K562 (cell line): ENCODE data around the gene PNPLA8. TPM values are rescaled to one million over a fixed set of nuclear protein-coding genes. Genes with fewer than 3 reads are reported as not detected.

Experiments
- ATAC-seq: fragments of 200-7000 bp; cut with Tn5 transposase; 3 replicates; pipeline ENCODE4 v1.9.1; 2020; ENCODE audit warnings: moderate library complexity
- BruUV-seq: library from RNA; stranded (reverse); fragments of 400-500 nt; replicated peaks from 2 replicates; lab custom pipeline; 2021; lab: Mats Ljungman, UMichigan
- CTCF ChIA-PET: fragments of 300-600 bp; formaldehyde crosslinking; extraction: SDS; loops from one replicate; lab custom pipeline; 2021; ENCODE audit warnings: low intra/inter-chr PET ratio; lab: Yijun Ruan, JAX
- POLR2A ChIA-PET: fragments of 300-600, 350-650 bp; sonication (Branson Sonifier 250); formaldehyde crosslinking; extraction: SDS; loops from one replicate; lab custom pipeline; 2021; ENCODE audit warnings: antibody characterized with exemption, inconsistent platforms; lab: Yijun Ruan, JAX
- DNase-seq, 4 experiments: peaks; one replicate each; pipeline versions ENCODE4 v3.0.0 to v3.0.0-alpha.2; 2011 to 2018; ENCODE audit warnings: low spot score in 3 of 4, mixed read lengths in 3 of 4; ENCODE audit errors: extremely low read depth in 1 of 4
- FAIRE-seq: peaks from 2 replicates; lab custom pipeline; 2011; peaks lifted over from hg19 to GRCh38; lab: Jason Lieb, UNC
- H2AFZ ChIP-seq: 2 replicates; pipeline ENCODE4 v1.6.0; 2011; ENCODE audit warnings: low read depth, low read length, control low read depth, inconsistent platforms
- H3K27ac ChIP-seq: fragments of 200-600 bp; 3 replicates; pipeline ENCODE4 v1.8.0; 2011; ENCODE audit warnings: low read depth, mild to moderate bottlenecking, control low read depth, inconsistent platforms, low read length, moderate library complexity, mixed read lengths; ENCODE audit errors: extremely low read depth
- H3K27me3 ChIP-seq, 2 experiments: fragments of 300-600 bp in 1 of 2; 2 replicates in 1 of 2; 3 replicates in 1 of 2; pipeline versions ENCODE4 v1.6.0 to v1.8.0; 2011; ENCODE audit warnings: inconsistent platforms in 2 of 2, low read length in 2 of 2, mild to moderate bottlenecking in 1 of 2, mixed read lengths in 1 of 2, moderate library complexity in 1 of 2; ENCODE audit not compliant: control insufficient read depth in 2 of 2, insufficient read depth in 2 of 2
- H3K36me3 ChIP-seq: fragments of 300-600 bp; 3 replicates; pipeline ENCODE4 v1.8.0; 2011; ENCODE audit warnings: mild to moderate bottlenecking, low read length, inconsistent platforms; ENCODE audit not compliant: control insufficient read depth, insufficient read depth
- H3K4me1 ChIP-seq, 2 experiments: fragments of 200-600 bp in 1 of 2; replicated peaks in 1 of 2; 2 replicates in 1 of 2; 3 replicates in 1 of 2; pipeline versions ENCODE4 v1.5.1 to v1.8.0; 2011; ENCODE audit warnings: inconsistent platforms in 2 of 2, low read length in 2 of 2, mild to moderate bottlenecking in 1 of 2, mixed read lengths in 1 of 2, moderate library complexity in 1 of 2; ENCODE audit not compliant: control insufficient read depth in 2 of 2, insufficient read depth in 2 of 2
- H3K4me2 ChIP-seq: 2 replicates; pipeline ENCODE4 v1.6.1; 2011; ENCODE audit warnings: low read length, control low read depth, inconsistent platforms, mixed read lengths; ENCODE audit not compliant: insufficient read depth
- H3K4me3 ChIP-seq: fragments of 200-600 bp; sonication (generic), shearing (Covaris generic); 2 replicates; pipeline ENCODE4 v1.5.1; 2016; ENCODE audit warnings: control low read depth, inconsistent platforms
- H3K79me2 ChIP-seq: fragments of 200-600 bp; 3 replicates; pipeline ENCODE4 v1.8.0; 2011; ENCODE audit warnings: low read length, inconsistent platforms; ENCODE audit not compliant: control insufficient read depth, insufficient read depth
- H3K9ac ChIP-seq, 2 experiments: 2 replicates each; pipeline versions ENCODE4 v1.6.0 to v1.6.1; 2011; ENCODE audit warnings: low read depth in 2 of 2, low read length in 2 of 2, control low read depth in 1 of 2, inconsistent platforms in 1 of 2, mild to moderate bottlenecking in 1 of 2, mixed read lengths in 1 of 2; ENCODE audit not compliant: insufficient read depth in 1 of 2
- H3K9me1 ChIP-seq: one replicate; pipeline ENCODE4 v1.6.0; 2011; ENCODE audit warnings: inconsistent platforms, mild to moderate bottlenecking, low read length, moderate library complexity; ENCODE audit not compliant: control insufficient read depth, insufficient read depth
- H3K9me3 ChIP-seq: replicated peaks from 2 replicates; pipeline ENCODE4 v1.5.1; 2011; ENCODE audit warnings: low read depth, low read length, inconsistent platforms; ENCODE audit not compliant: control insufficient read depth, insufficient read depth
- H4K20me1 ChIP-seq: replicated peaks from 2 replicates; pipeline ENCODE4 v1.6.1; 2011; ENCODE audit warnings: low read length, inconsistent platforms, mixed read lengths; ENCODE audit not compliant: control insufficient read depth, insufficient read depth
- C11orf30 ChIP-seq: fragments of 450-650 bp; IDR thresholded peaks from 2 replicates; pipeline ENCODE4 v1.6.1; 2016; ENCODE audit warnings: low read depth, mild to moderate bottlenecking
- HDAC6 ChIP-seq: IDR thresholded peaks from 2 replicates; pipeline ENCODE4 v1.6.1; 2012; ENCODE audit warnings: low read depth, mild to moderate bottlenecking, control low read depth, inconsistent platforms, low read length, moderate library complexity
- KLF6 ChIP-seq: fragments of 250-450 bp; sonication (Bioruptor Pico); IDR thresholded peaks from 2 replicates; pipeline ENCODE4 v1.4.0; 2020; ENCODE audit warnings: mild to moderate bottlenecking, moderate library complexity, borderline replicate concordance
- MAFF ChIP-seq: IDR thresholded peaks from 2 replicates; pipeline ENCODE4 v1.6.1; 2012; ENCODE audit warnings: low read length, improper control_type of control experiment
- MEF2A ChIP-seq: IDR thresholded peaks from 2 replicates; pipeline ENCODE4 v1.6.1; 2011; ENCODE audit warnings: low read depth, mild to moderate bottlenecking, low read length, moderate library complexity; ENCODE audit not compliant: control insufficient read depth
- PRPF4 ChIP-seq: fragments of 200-400 bp; formaldehyde crosslinking; IDR thresholded peaks from one replicate; pipeline ENCODE4 v1.6.1; 2017; ENCODE audit warnings: low read length, low read depth, mild to moderate bottlenecking; ENCODE audit not compliant: insufficient read depth, poor library complexity, severe bottlenecking
- SAFB ChIP-seq: fragments of 200-400 bp; formaldehyde crosslinking; IDR thresholded peaks from 2 replicates; pipeline ENCODE4 v1.6.1; 2017; ENCODE audit warnings: low read depth, low read length, borderline replicate concordance
- SMARCE1 ChIP-seq: fragments of 450-650 bp; IDR thresholded peaks from 2 replicates; pipeline ENCODE4 v1.7.1; 2016; ENCODE audit warnings: mild to moderate bottlenecking
- SRSF1 ChIP-seq: fragments of 200-400 bp; formaldehyde crosslinking; IDR thresholded peaks from 2 replicates; pipeline ENCODE4 v1.6.1; 2017; ENCODE audit warnings: mild to moderate bottlenecking, low read depth, low read length, moderate library complexity
- TCF3 ChIP-seq: sonication (generic); formaldehyde crosslinking; IDR thresholded peaks from 2 replicates; pipeline ENCODE4 v1.4.0; 2020; ENCODE audit warnings: mild to moderate bottlenecking, missing genetic modification reagents
- TCFL5 ChIP-seq: fragments of 250-450 bp; sonication (Bioruptor Pico); conservative IDR thresholded peaks from 2 replicates; pipeline ENCODE4 v1.6.1; 2021; ENCODE audit warnings: mild to moderate bottlenecking, moderate library complexity, matching md5 sums
- ZBTB8A ChIP-seq: fragments of 450-650 bp; IDR thresholded peaks from 2 replicates; pipeline ENCODE4 v1.6.1; 2018; ENCODE audit warnings: mild to moderate bottlenecking, moderate library complexity; ENCODE audit not compliant: partially characterized antibody
- ZNF184 ChIP-seq: sonication (generic); formaldehyde crosslinking; IDR thresholded peaks from 2 replicates; pipeline ENCODE4 v1.5.0; 2020; ENCODE audit warnings: missing genetic modification reagents
- ZNF316 ChIP-seq: fragments of 450-650 bp; IDR thresholded peaks from 2 replicates; pipeline ENCODE4 v1.6.1; 2016
- ZNF347 ChIP-seq: fragments of 450-650 bp; formaldehyde crosslinking; IDR thresholded peaks from 2 replicates; pipeline ENCODE4 v1.4.0; 2020; ENCODE audit warnings: low read depth, mild to moderate bottlenecking, moderate library complexity
- ZNF436 ChIP-seq: fragments of 250-450, 450-650 bp; sonication (Bioruptor Pico); formaldehyde crosslinking; IDR thresholded peaks from 2 replicates; pipeline ENCODE4 v1.7.0; 2020; ENCODE audit warnings: mild to moderate bottlenecking
- ZNF764 ChIP-seq: fragments of 250-450 bp; sonication (Bioruptor Pico); IDR thresholded peaks from 2 replicates; pipeline ENCODE4 v1.4.0; 2020; ENCODE audit warnings: low read depth, mild to moderate bottlenecking, moderate library complexity
- ZNF830 ChIP-seq: fragments of 250-450 bp; sonication (Bioruptor Pico); IDR thresholded peaks from 2 replicates; pipeline ENCODE4 v1.5.0; 2021; ENCODE audit warnings: mild to moderate bottlenecking
- WGBS: fragments of 100-300 bp; shearing (Covaris generic); methylation state at CpG from one replicate; pipeline ENCODE4 v1.1.6; 2016; ENCODE audit warnings: low coverage, mixed read lengths; ENCODE audit not compliant: insufficient coverage; ENCODE audit errors: missing lambda C conversion rate; 5-methylcytosine and 5-hydroxymethylcytosine counted together
- in situ Hi-C: fragments of 300-500 bp; cut with MboI; formaldehyde crosslinking; loops from 4 replicates; pipeline ENCODE4 v1.15.0; 2018; ENCODE audit warnings: inconsistent platforms, mixed read lengths
- intact Hi-C: fragments of 100-400 bp; cut with micrococcal nuclease; formaldehyde crosslinking; loops from 2 replicates; pipeline ENCODE4 v1.14.2; 2022
- polyA plus RNA-seq, 8 experiments: library from polyadenylated mRNA; depleted of rRNA in 4 of 8; stranded (reverse) in 5 of 8; unstranded in 3 of 8; fragments of >200 nt; fragmentation: Nextera tagmentation in 2 of 8; fragmentation: Illumina TruSeq in 1 of 8; extraction: Ambion mirVana in 2 of 8; extraction: Trizol in 1 of 8; gene quantifications; 2 replicates each; pipeline versions ENCODE4 v1.2.1 to v1.2.3, GENCODE V29; 2011 to 2014; ENCODE audit warnings: inconsistent platforms in 1 of 8, missing spikeins in 1 of 8
- total RNA-seq, 7 experiments: library from RNA; depleted of rRNA in 6 of 7; stranded (reverse); fragments of >200 nt in 6 of 7; fragmentation: Illumina TruSeq in 2 of 7; extraction: Trizol in 2 of 7; gene quantifications; 2 replicates each; pipeline versions ENCODE4 v1.2.1 to v1.2.3, GENCODE V29; 2011 to 2021; ENCODE audit warnings: low replicate concordance in 1 of 7
- TF ChIP-seq, protein P1 (sequence below), 2 experiments: fragments of 450-650 bp in 1 of 2; sonication (generic) in 1 of 2; formaldehyde crosslinking in 1 of 2; IDR thresholded peaks in 1 of 2; conservative IDR thresholded peaks in 1 of 2; 2 replicates each; pipeline versions ENCODE4 v1.6.1 to v1.8.1; 2016 to 2023; ENCODE audit warnings: mild to moderate bottlenecking in 2 of 2, moderate library complexity in 2 of 2, inconsistent platforms in 1 of 2, missing genetic modification reagents in 1 of 2
- TF ChIP-seq, protein P2 (sequence below): fragments of 250-450 bp; sonication (Bioruptor Pico); IDR thresholded peaks from 2 replicates; pipeline ENCODE4 v1.8.0; 2021; ENCODE audit warnings: mild to moderate bottlenecking, moderate library complexity

Gene PNPLA8
- total and polyA plus RNA-seq, 9 of the 15 experiments (the other 6 are each of a cell fraction or from before 2014, with no cell fraction given), result 12.8 to 27.6 (median 16.3) TPM

DNA sequence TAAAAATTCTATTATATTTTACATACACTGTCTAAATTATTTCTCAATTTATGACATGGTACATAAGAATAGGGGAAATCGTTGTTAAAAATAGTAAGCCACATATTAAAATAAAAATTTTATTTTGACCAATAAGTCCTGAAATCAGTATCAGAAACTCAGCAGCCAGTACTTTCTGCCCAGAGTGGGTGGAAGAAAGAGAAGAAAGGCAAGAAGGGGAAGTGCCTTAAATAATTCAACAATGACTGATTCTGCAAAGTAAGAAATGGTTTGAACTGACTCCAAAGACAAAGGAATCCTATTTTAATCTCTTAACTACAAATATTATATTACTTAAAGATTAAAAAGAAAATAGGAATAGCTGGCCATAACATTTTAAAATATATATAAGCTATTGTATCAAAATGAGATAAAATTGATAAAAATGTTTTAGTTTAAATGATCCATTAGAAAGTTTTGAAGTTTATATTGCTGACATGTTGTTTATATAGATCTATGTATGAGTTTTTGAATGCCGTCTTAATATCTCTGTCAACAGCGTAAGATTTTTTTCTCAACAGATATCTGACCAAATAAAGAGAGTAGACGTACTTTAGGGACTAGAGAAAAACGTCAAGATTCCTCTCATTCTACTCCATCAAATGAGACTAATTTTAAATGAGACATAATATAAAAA is 39.5 kb downstream of the PNPLA8 start:
- no peak overlapping the region for H3K9ac ChIP-seq
- TF ChIP-seq ZNF184 (CRISPR knock-in tag) (no peak), ZNF764 (CRISPR knock-in tag) (no peak), ZBTB8A (no peak), SRSF1 (no peak), MAFF (peak; percentile 27; the same call in 1 of the 2 replicates), SAFB (no peak), HDAC6 (no peak), ZNF830 (CRISPR knock-in tag) (no peak), ZNF347 (CRISPR knock-in tag) (no peak), ZNF436 (CRISPR knock-in tag) (no peak), C11orf30 (peak; percentile 54; the same call in 1 of the 2 replicates), TCFL5 (CRISPR knock-in tag) (no peak), ZNF316 (peak; percentile 87), TCF3 (CRISPR knock-in tag) (no peak), MEF2A (0 out of 2 replicates have a peak, but pooled peaks have one; percentile 13), PRPF4 (no peak), SMARCE1 (no peak), KLF6 (CRISPR knock-in tag) (no peak)
- TF ChIP-seq, protein P1, sequence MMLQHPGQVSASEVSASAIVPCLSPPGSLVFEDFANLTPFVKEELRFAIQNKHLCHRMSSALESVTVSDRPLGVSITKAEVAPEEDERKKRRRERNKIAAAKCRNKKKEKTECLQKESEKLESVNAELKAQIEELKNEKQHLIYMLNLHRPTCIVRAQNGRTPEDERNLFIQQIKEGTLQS (IDR thresholded peaks at IDR 0.05), result no peak
- TF ChIP-seq, protein P1 (CRISPR knock-in tag; conservative IDR thresholded peaks at IDR 0.05), result no peak
- TF ChIP-seq, protein P2, sequence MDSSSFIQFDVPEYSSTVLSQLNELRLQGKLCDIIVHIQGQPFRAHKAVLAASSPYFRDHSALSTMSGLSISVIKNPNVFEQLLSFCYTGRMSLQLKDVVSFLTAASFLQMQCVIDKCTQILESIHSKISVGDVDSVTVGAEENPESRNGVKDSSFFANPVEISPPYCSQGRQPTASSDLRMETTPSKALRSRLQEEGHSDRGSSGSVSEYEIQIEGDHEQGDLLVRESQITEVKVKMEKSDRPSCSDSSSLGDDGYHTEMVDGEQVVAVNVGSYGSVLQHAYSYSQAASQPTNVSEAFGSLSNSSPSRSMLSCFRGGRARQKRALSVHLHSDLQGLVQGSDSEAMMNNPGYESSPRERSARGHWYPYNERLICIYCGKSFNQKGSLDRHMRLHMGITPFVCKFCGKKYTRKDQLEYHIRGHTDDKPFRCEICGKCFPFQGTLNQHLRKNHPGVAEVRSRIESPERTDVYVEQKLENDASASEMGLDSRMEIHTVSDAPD (CRISPR knock-in tag), result no peak

More for the DNA sequence above, 39.5 kb downstream of the PNPLA8 start:
- Histone ChIP-seq H3K27me3 (no peaks in the 10 kb centered on the region), H3K36me3 (peaks cover 3% of the 10 kb centered on the region; the same call in 1 of the 3 replicates), H4K20me1 (no peaks in the 10 kb centered on the region), H2AFZ (no peak overlapping the region), H3K4me1 (peaks cover 0 to 11% of the 10 kb centered on the region in 2 experiments; a peak in 4 of 5 replicates), H3K79me2 (no peaks in the 10 kb centered on the region), H3K9me3 (no peaks in the 10 kb centered on the region), H3K9me1 (no peaks in the 10 kb centered on the region), H3K4me2 (no peak overlapping the region), H3K4me3 (no peak overlapping the region), H3K27ac (no peak overlapping the region)
- FAIRE-seq (no peak), DNase-seq (no peak), ATAC-seq (no peak)
- CTCF ChIA-PET, result no interaction called here
- intact Hi-C loops (no loop called here), in situ Hi-C loops (loop anchor here (10.0 kb wide), 1 partner anchor 312 kb away; no protein-coding TSS in a partner anchor)
- no TSS peak for BruUV-seq
- 65% methylated on average over 5 of the region's 5 CpGs for WGBS
- POLR2A ChIA-PET, result interaction anchor here (1.6 kb wide), 1 partner anchor 15 kb away, joined by 3 read pairs; no protein-coding TSS in a partner anchor
